HG03108 (cell line): ENCODE results near the gene LEAP2.

Experiments used
- ATAC-seq: cut with Tn5 transposase; IDR thresholded peaks from one replicate; pipeline ENCODE4 v1.9.1; 2021; ENCODE audit warnings: moderate library complexity; ENCODE audit not compliant: unreplicated experiment

The LEAP2 gene

DNA sequence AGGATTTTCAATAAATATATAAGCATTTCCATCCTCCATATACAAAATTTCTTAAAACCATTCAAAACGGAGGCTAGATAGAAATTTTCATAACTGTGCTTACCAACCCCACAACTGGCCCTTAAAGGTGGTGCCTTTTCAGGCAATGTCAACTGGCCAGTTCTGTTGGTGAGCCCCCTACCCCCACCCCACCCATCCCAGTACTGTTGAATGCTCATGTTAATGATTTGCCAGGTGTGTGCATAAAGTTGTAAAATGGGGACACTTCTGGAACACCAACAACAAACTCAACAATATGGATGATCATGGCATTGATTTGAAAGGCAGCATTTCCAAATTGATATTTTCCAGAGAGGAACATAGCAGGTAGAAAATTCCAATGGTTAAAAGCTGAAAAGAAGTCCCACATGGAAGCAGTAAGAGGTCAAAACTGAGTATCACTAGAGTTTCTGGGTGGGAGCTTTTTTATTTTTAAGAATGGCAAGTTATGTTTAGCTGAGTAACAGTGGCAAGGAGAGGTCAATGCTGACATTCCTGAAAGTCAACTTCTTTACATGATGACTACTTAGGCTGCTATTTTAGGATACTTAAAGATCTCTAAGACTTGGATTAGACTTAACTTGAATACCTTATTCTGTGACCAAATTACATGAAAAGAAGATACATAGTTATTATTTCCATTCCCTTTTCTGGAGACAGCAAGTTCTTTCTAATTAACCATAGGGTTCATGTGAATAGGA, 2.7 kb downstream of the LEAP2 start:
- no peak for ATAC-seq

GRCh38 chr5:132877466-132877865, 4.0 kb downstream of the LEAP2 start:
- ATAC-seq: no peak

GRCh38 chr5:132877938-132878337, 4.5 kb downstream of the LEAP2 start:
- no peak for ATAC-seq

DNA sequence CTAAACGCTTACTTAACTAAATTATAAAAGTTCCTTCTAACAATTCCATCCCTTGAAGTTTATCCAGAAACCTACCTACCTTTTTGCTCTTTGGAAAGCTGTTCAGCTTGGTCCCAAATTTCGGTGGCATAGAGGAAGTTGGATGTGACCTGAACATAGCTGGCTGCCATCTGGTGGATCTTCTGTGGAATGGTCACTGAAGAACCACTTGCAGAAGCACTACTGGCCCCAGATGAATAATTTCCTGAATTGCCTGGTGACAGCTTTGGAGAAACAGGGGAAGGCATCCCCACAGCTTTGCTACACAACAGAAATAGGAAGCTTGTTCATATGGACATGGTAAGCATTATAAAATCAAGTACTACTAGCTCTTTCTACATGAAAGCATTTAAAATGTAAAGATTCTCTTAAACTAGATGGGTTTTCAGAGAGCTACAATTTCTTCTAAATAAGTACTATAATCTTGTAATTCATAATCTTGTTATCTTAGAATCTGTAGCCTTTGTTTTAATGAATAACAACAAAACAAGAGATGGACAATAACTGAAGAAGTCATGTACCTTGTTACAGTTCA, 9.9 kb downstream of the LEAP2 start:
- ATAC-seq: peak; percentile 70

GRCh38 chr5:132884548-132884947, 11.1 kb downstream of the LEAP2 start:
- no peak for ATAC-seq

DNA sequence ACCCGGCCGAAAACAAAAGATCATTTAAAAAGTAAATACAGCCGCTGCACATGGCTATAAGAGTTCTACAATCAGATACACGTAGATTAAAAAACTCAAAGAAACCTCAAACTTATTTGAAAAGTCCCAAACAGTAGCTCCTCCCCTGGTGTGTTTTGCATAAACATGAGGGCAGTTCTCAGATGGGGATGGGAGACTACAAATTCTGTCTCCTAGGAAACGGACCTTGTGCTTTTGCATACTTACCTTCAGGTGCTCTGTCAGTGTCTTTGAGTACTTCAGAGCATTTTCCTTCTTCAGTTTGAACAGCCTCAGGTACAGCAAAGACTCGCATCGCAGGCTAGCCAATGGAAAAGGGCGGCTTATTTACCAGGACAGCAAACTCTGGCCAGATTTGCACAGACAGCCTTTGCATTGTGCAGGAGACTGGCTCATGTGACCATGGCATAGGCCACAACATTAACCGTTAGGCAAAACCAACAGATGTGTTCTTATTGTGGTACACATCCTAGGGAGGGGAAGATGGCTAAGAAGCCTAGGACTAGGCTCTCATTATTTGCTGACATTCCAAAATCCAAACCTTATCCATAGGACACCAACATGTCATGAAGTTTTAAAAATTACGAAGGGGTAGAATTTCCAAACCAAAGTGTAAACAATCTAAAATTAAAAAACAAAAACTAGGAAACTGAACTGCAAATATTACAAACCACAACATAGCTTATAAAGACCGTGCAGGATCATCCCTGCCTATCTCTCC, 12.8 kb downstream of the LEAP2 start:
- ATAC-seq: no peak

DNA sequence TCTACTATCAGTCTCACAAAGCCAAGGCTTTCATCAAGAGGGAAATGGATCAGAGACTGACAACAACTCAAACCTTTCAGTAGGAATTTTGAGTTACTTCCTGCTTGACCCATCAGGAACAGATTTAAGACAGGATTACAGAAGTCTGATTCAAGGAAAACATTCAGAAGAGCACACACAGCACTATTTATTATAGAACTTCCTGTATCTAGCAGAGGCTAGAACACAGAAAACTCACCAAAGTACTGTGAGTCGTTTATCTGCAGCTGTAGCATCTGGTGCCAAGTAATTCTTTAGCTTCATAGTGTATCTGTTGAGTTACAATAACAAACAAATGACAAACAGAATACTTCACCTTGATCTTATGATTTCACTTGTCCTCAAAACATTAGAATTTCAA, 13.8 kb downstream of the LEAP2 start:
- ATAC-seq: no peak

GRCh38 chr5:132889501-132889900, 16.0 kb downstream of the LEAP2 start:
- ATAC-seq: no peak

DNA sequence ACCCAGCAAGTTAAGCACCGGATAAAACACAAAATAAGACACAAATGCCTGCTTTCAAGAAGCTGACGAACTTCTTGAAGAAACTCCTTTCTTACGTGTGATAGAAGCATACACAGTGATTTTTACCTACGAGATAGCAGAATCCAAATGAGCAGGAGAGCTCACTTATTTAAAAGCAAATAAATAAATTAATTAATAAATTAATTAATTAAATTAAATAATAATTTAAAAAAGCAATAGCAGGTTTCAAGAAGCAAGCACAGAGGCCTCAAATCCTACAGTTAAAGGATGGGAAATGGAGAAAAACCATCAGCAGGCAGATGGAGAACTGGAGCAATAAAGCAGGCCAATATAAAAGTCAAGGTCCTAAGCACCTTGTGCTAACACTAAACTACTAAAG, 17.3 kb downstream of the LEAP2 start:
- no peak for ATAC-seq

GRCh38 chr5:132895719-132896305, 22.3 kb downstream of the LEAP2 start:
- no peak for ATAC-seq

DNA sequence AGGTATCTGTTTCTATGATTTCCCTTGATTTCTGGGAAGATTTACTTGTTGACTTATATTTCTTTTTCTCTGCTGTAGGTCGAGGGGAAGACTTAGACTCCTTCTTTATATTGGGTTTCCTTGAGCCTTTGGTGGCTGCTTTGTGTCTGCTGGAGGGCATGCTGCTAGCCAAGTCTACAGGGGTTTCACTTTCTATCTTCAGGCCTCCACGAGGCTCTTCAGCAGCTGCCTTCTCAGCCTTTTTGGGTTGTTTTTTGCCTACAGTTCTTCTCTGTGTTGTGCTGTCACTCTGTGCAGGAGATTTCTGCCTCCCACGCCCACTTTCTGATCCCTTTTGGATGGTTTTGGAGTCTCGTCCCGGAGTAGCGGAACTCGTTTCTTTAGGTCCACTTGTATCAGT, 23.2 kb downstream of the LEAP2 start:
- ATAC-seq: no peak

- ATAC-seq: no peak
These were observed 24.6 kb downstream of the LEAP2 start for GRCh38 chr5:132898094-132898493.

GRCh38 chr5:132901036-132901435, 27.6 kb downstream of the LEAP2 start:
- ATAC-seq: no peak

DNA sequence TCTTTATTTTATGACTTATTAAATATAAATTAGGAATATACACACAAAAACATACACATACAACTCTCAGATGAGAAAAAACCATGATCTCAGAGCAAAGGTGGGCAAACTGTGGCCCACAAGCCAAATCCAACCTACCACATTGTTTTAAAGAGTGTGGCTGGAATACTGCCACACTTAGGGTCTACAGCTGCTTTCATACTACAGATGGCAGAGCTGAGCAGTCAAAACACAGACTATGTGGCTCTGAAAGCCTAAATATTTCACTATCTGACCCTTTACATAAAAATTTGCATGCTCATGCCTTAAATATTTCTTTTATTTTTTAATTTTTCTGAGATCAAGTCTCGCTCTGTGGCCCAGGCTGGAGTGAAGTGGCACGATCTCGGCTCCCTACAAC, 28.3 kb downstream of the LEAP2 start:
- no peak for ATAC-seq

GRCh38 chr5:132905938-132906337, 32.5 kb downstream of the LEAP2 start:
- no peak for ATAC-seq

DNA sequence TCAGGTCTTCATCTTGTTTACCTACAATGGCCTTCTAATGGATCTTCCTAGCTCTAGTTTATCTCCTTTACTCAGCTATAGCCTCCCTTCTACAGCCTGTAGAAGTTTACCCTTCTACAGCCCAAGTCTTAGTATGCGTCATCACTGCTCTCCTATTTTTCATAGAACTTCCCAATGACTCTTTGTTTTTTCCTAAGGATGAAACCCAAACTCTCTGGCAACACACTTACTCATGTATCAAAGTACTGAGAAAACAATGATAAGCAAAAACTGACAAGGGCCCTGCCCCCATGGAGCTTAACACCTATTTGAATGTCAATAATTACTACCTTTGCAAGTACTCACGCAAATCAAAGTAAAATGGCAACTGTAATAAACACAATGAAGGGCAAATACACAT, 33.7 kb downstream of the LEAP2 start:
- ATAC-seq: no peak

- ATAC-seq: no peak
These were observed 36.2 kb downstream of the LEAP2 start for GRCh38 chr5:132909702-132910101.

DNA sequence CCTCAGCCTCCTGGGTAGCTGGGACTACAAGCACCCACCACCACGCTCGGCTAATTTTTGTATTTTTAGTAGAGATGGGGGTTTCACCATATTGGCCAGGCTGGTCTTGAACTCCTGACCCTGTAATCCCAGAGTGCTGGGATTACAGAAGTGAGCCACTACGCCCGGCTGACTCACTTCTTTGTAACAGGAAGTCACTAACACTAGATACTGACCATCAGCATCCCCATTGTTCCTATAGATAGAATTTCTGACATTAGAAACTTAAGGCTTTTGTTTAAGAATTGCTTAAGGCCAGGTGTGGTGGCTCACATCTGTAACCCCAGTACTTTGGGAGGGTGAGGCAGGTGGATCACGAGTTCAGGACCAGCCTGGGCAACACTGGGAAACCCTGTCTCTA, 42.2 kb downstream of the LEAP2 start:
- ATAC-seq: no peak

- no peak for ATAC-seq
These were observed 42.6 kb downstream of the LEAP2 start for GRCh38 chr5:132916086-132916485.
